ENCODE measurements around the gene ZSWIM6.
"Not testable (repeated sequence)": the region's sequence is repeated elsewhere in the genome, so short reads cannot be mapped to it uniquely, and the experiment has no call there.

The ZSWIM6 gene

DNA sequence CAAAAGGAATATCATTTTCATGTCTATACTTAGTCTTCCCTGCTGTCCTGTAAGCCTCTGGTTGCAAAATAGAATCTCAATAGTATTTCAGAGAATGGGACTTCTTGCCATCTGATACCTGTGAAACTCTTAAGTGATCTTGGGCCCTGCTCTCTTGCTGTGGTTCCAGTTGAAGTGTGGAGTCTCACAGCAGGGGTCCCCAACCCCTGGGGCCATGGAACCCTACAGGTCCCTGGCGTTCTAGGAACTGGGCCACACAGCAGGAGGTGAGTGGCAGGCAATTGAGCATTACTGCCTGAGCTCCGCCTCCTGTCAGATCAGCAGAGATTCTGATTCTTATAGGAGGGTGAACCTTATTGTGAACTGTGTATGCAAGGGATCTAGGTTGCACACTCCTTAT lies 65.9 kb downstream of the ZSWIM6 start:
- Histone ChIP-seq H3K4me1 (ENCODE audit: control insufficient read depth, insufficient read depth, low read length) (peaks cover 5% of the 10 kb centered on the region), H3K27ac (ENCODE audit: low read length) (no peak overlapping the region), H3K4me3 (ENCODE audit: low read length in 2 of 2) (no peak overlapping the region), H3K9ac (ENCODE audit: low read length in 2 of 2) (no peak overlapping the region), H3K9me3 (ENCODE audit: control insufficient read depth in 2 of 2, low read length in 2 of 2) (no peaks in the 10 kb centered on the region), H3K27me3 (ENCODE audit: control insufficient read depth in 1 of 2, insufficient read depth in 2 of 2, low read length in 2 of 2) (no peaks in the 10 kb centered on the region), H3K36me3 (ENCODE audit: control insufficient read depth in 2 of 2, insufficient read depth in 2 of 2, low read length in 2 of 2) (no peaks in the 10 kb centered on the region)

DNA sequence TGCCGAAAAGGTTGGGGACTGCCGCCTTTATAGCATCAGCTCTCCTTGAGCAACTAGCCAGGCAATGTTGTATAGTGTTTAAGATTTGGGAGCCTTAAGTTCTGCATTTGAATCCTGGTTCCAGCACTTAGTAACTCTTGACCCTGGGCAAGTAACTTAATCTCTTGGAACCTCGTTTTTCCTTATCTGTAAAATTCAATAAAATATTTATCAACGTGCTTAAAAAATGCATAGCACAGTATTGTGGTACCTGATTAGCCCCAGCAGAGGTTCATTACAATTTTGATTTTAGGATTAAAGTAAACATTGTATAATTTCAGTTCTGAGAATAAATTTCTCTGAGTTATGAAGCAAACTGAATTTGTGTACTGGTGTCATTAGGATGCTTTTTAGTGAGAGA lies 66.4 kb downstream of the ZSWIM6 start:
- Histone ChIP-seq H3K9me3 (ENCODE audit: control insufficient read depth in 2 of 2, low read length in 2 of 2) (no peaks in the 10 kb centered on the region), H3K36me3 (ENCODE audit: control insufficient read depth in 2 of 2, insufficient read depth in 2 of 2, low read length in 2 of 2) (no peaks in the 10 kb centered on the region), H3K27me3 (ENCODE audit: control insufficient read depth in 1 of 2, insufficient read depth in 2 of 2, low read length in 2 of 2) (no peaks in the 10 kb centered on the region), H3K4me3 (ENCODE audit: low read length in 2 of 2) (no peak overlapping the region), H3K9ac (ENCODE audit: low read length in 2 of 2) (no peak overlapping the region), H3K27ac (ENCODE audit: low read length) (no peak overlapping the region), H3K4me1 (ENCODE audit: control insufficient read depth, insufficient read depth, low read length) (peaks cover 5% of the 10 kb centered on the region)

DNA sequence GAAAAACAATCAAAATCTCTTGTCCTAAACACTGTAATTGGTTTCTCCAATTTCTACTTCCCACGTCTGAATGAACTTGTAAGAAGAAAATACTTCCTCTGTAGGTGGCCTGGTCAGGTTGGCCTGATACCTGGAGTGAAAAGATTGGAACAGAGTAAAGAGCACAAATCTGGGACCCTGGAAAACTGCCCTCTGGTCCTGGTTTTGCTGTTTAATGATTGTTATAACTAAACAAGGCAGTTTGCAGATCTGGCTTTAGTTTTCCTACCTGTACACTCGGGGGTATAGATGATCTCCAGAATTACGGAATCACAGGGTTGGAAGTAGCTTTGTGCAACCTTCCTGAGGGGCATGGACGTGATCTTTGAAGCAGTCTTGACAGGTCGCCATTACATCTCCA lies 67.6 kb downstream of the ZSWIM6 start:
- Histone ChIP-seq H3K9me3 (ENCODE audit: control insufficient read depth in 2 of 2, low read length in 2 of 2) (no peaks in the 10 kb centered on the region), H3K36me3 (ENCODE audit: control insufficient read depth in 2 of 2, insufficient read depth in 2 of 2, low read length in 2 of 2) (no peaks in the 10 kb centered on the region), H3K27ac (ENCODE audit: low read length) (no peak overlapping the region), H3K27me3 (ENCODE audit: control insufficient read depth in 1 of 2, insufficient read depth in 2 of 2, low read length in 2 of 2) (no peaks in the 10 kb centered on the region), H3K9ac (ENCODE audit: low read length in 2 of 2) (no peak overlapping the region), H3K4me1 (ENCODE audit: control insufficient read depth, insufficient read depth, low read length) (peaks cover 3% of the 10 kb centered on the region), H3K4me3 (ENCODE audit: low read length in 2 of 2) (no peak overlapping the region)

DNA sequence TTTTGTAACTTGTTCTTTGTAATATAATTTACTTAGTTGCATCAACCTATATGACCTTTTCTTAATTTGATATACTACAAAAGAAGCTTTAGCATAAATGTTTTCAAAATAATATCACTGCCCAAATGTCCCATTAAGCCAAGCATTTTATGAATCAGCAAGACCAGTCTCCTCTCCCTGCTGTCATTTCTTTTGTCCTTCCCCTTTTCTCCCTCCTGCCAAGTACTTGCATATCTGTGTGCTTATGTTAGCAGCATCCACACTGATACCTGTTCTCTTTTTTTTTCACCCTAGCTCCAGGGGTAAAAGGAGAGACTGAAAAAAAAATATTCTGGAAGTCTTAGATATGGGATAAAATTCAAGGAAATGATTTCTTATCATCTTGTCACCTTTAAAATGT lies 69.7 kb downstream of the ZSWIM6 start:
- no peak overlapping the region for H3K27ac ChIP-seq (ENCODE audit: low read length)
- H3K36me3 ChIP-seq (ENCODE audit: control insufficient read depth in 2 of 2, insufficient read depth in 2 of 2, low read length in 2 of 2): no peaks in the 10 kb centered on the region
- no peak overlapping the region for H3K4me3 ChIP-seq (ENCODE audit: low read length in 2 of 2)
- H3K9ac ChIP-seq (ENCODE audit: low read length in 2 of 2): no peak overlapping the region
- H3K27me3 ChIP-seq (ENCODE audit: control insufficient read depth in 1 of 2, insufficient read depth in 2 of 2, low read length in 2 of 2): no peaks in the 10 kb centered on the region
- H3K9me3 ChIP-seq (ENCODE audit: control insufficient read depth in 2 of 2, low read length in 2 of 2): no peaks in the 10 kb centered on the region
- H3K4me1 ChIP-seq (ENCODE audit: control insufficient read depth, insufficient read depth, low read length): peaks cover 3% of the 10 kb centered on the region

DNA sequence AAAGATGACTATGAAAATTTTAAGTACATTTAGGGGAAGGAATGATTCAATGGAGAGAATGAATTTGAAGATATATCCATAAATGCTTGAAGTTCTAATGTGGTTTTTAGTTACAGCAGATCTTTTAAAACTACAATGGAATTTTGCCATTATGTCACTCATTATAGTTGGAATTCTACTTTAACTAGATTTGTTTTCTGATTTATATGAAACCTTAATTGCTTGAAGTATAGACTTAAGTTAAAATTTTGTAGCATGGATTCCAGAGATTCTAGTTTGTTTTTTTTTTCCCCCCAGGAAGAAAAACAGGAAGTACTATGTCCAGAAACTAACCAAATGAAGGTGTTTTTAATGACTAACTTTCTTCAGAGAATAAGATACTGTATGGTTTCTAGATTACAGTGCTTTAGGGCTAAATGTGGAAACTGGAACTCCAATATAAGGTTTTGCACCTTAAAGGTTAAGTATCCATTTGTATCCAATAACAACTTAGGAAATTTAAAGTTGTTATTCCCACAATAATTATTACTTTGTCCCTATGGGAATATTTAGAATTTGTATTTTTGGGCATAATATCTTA lies 70.3 kb downstream of the ZSWIM6 start:
- Histone ChIP-seq H3K36me3 (ENCODE audit: control insufficient read depth in 2 of 2, insufficient read depth in 2 of 2, low read length in 2 of 2) (no peaks in the 10 kb centered on the region), H3K9ac (ENCODE audit: low read length in 2 of 2) (no peak overlapping the region), H3K9me3 (ENCODE audit: control insufficient read depth in 2 of 2, low read length in 2 of 2) (no peaks in the 10 kb centered on the region), H3K27me3 (ENCODE audit: control insufficient read depth in 1 of 2, insufficient read depth in 2 of 2, low read length in 2 of 2) (no peaks in the 10 kb centered on the region), H3K4me3 (ENCODE audit: low read length in 2 of 2) (no peak overlapping the region), H3K4me1 (ENCODE audit: control insufficient read depth, insufficient read depth, low read length) (peaks cover 3% of the 10 kb centered on the region), H3K27ac (ENCODE audit: low read length) (no peak overlapping the region)

DNA sequence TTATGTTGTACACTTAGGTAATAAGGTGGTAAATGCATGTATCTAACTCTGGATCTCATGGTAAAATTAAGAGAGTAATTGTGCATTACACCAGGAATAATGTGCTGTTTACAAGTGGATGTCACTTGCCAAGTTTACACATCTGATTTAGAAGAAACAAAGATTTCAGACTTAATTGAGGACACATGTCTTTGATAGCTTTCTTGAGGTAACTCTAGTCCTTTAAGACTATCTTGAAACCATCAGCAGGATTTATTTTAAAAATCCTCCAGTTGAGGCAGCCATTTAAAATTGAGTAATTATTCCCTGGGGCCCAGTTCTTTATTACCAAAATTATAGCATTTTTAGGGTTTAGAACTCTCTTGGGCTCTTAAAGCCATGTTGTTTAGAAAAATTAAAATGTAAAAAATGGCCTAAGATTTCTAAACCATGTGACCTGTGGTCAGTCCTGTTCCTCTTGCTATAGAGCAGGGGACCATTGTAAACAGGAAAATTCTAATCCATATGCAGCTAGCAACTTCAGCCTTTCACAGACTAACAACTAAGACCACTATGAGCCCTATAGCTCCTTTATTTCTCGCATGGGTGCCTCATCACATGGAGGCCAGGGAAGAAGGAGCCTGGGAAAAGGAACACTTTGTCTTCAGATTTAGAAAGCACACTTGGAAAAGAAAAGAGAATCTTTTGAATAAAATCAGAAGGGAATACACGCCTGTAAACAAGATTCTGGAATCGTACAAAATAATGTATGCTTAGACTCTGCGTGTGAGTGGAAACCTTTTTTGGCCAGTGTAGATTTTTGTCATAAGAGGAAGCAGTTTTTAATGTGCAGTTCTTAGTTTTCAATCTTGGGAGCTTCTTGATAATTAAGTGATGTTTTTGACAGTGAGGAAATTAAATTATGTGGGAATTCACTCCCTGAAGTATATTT lies 71.2 kb downstream of the ZSWIM6 start:
- H3K4me1 ChIP-seq (ENCODE audit: control insufficient read depth, insufficient read depth, low read length): peaks cover 8% of the 10 kb centered on the region
- no peak overlapping the region for H3K9ac ChIP-seq (ENCODE audit: low read length in 2 of 2)
- no peak overlapping the region for H3K4me3 ChIP-seq (ENCODE audit: low read length in 2 of 2)
- no peaks in the 10 kb centered on the region for H3K27me3 ChIP-seq (ENCODE audit: control insufficient read depth in 1 of 2, insufficient read depth in 2 of 2, low read length in 2 of 2)
- H3K9me3 ChIP-seq (ENCODE audit: control insufficient read depth in 2 of 2, low read length in 2 of 2): no peaks in the 10 kb centered on the region
- H3K27ac ChIP-seq (ENCODE audit: low read length): no peak overlapping the region
- no peaks in the 10 kb centered on the region for H3K36me3 ChIP-seq (ENCODE audit: control insufficient read depth in 2 of 2, insufficient read depth in 2 of 2, low read length in 2 of 2)

- Histone ChIP-seq H3K4me3 (ENCODE audit: low read length in 2 of 2) (no peak overlapping the region), H3K27me3 (ENCODE audit: control insufficient read depth in 1 of 2, insufficient read depth in 2 of 2, low read length in 2 of 2) (no peaks in the 10 kb centered on the region), H3K27ac (ENCODE audit: low read length) (no peak overlapping the region), H3K9ac (ENCODE audit: low read length in 2 of 2) (no peak overlapping the region), H3K4me1 (ENCODE audit: control insufficient read depth, insufficient read depth, low read length) (peaks cover 16% of the 10 kb centered on the region), H3K9me3 (ENCODE audit: control insufficient read depth in 2 of 2, low read length in 2 of 2) (no peaks in the 10 kb centered on the region), H3K36me3 (ENCODE audit: control insufficient read depth in 2 of 2, insufficient read depth in 2 of 2, low read length in 2 of 2) (no peaks in the 10 kb centered on the region)
Measured at GRCh38 chr5:61405511-61406295, 73.6 kb downstream of the ZSWIM6 start.

DNA sequence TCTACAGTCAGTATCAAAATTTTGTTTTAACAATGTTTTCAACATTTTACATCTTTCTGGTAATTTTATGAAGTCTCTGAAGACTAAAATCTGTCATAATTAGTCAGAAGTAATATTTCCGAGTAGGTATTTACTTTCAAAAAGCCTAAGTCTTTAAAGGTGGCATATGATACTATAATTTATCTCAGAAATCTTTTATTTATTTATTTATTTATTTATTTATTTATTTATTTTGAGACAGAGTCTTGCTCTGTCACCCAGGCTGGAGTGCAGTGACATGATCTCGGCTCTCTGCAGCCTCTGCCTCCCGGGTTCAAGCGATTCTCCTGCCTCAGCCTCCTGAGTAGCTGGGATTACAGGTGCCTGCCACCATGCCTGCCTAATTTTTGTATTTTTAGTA lies 74.4 kb downstream of the ZSWIM6 start:
- H3K27ac ChIP-seq (ENCODE audit: low read length); H3K36me3 ChIP-seq (ENCODE audit: control insufficient read depth in 2 of 2, insufficient read depth in 2 of 2, low read length in 2 of 2); H3K9ac ChIP-seq (ENCODE audit: low read length in 2 of 2); H3K4me3 ChIP-seq (ENCODE audit: low read length in 2 of 2); H3K27me3 ChIP-seq (ENCODE audit: control insufficient read depth in 1 of 2, insufficient read depth in 2 of 2, low read length in 2 of 2); H3K9me3 ChIP-seq (ENCODE audit: control insufficient read depth in 2 of 2, low read length in 2 of 2): not testable (repeated sequence)
- H3K4me1 ChIP-seq (ENCODE audit: control insufficient read depth, insufficient read depth, low read length): peaks cover 16% of the 10 kb centered on the region

DNA sequence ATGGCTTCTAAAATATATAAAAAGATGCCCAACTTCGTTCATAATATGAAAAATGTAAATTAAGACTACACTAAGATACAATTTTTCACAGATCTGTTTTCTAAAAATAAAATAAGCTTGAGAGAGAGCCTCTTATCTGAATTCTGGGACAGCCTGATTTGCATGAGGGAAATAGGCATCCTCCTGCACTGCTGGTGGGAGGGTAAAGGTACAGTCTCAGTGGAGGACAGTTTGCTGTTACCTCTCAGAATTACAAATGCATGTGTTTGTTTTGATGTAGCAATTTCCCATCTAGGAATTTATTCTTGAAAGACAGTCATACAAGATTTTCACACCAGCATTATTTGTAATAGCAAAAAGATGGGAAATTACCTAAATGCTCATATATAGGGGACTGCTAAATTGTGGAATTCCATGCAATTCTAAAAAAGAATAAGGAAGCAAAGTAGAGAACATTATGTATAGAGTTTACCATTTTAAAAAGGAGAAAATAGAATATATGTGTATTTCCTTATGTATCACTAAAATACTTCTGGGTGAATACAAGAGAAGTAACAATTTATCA lies 75.7 kb downstream of the ZSWIM6 start:
- peaks cover 13% of the 10 kb centered on the region for H3K4me1 ChIP-seq (ENCODE audit: control insufficient read depth, insufficient read depth, low read length)
- H3K27ac ChIP-seq (ENCODE audit: low read length): no peak overlapping the region
- H3K9ac ChIP-seq (ENCODE audit: low read length in 2 of 2): peak overlapping the region in 1 of 2 donors; percentile 20
- H3K27me3 ChIP-seq (ENCODE audit: control insufficient read depth in 1 of 2, insufficient read depth in 2 of 2, low read length in 2 of 2): no peaks in the 10 kb centered on the region
- H3K4me3 ChIP-seq (ENCODE audit: low read length in 2 of 2): no peak overlapping the region
- no peaks in the 10 kb centered on the region for H3K36me3 ChIP-seq (ENCODE audit: control insufficient read depth in 2 of 2, insufficient read depth in 2 of 2, low read length in 2 of 2)
- no peaks in the 10 kb centered on the region for H3K9me3 ChIP-seq (ENCODE audit: control insufficient read depth in 2 of 2, low read length in 2 of 2)

DNA sequence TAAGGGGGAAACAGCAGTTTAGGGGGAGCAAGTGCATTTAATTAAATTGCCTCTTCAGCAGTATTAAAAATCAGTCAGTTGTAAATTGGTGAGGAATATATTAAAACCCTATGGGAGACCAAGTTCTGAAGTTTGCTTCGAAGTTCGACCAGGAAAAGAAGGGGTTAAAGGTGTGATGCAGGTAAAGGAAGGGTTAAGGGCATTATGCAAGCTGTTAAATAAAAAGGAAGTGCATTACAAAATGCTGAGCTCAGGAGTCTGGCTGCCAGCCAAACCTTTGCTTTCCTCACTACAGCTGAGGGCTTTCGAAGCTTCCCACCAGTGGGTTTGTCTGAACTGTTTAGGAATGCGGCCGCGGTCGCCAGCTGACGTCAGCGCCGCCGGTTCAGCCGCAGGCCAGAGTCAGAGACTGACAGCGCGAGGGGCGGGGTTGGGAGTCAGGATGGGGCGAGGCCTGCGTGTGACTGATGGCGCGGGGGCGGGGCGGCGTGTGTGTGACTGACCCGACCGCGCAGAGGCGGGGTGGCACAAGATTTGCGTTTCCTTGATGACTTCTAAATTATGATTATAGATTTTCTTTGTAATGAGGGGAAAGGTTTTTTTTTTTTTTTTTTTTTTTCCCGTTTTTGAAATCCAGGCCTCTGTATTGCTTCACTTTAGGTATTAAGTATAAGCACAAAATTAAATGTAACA lies 76.6 kb downstream of the ZSWIM6 start:
- no peaks in the 10 kb centered on the region for H3K9me3 ChIP-seq (ENCODE audit: control insufficient read depth in 2 of 2, low read length in 2 of 2)
- peaks cover 13% of the 10 kb centered on the region for H3K4me1 ChIP-seq (ENCODE audit: control insufficient read depth, insufficient read depth, low read length)
- no peaks in the 10 kb centered on the region for H3K36me3 ChIP-seq (ENCODE audit: control insufficient read depth in 2 of 2, insufficient read depth in 2 of 2, low read length in 2 of 2)
- H3K27ac ChIP-seq (ENCODE audit: low read length): peak overlapping the region; percentile 31
- no peaks in the 10 kb centered on the region for H3K27me3 ChIP-seq (ENCODE audit: control insufficient read depth in 1 of 2, insufficient read depth in 2 of 2, low read length in 2 of 2)
- H3K9ac ChIP-seq (ENCODE audit: low read length in 2 of 2): peak overlapping the region; percentile 20 to 52
- peak overlapping the region; percentile 5 to 58 for H3K4me3 ChIP-seq (ENCODE audit: low read length in 2 of 2)

Data from stomach smooth muscle (tissue), 2 donors.